K562 (cell line): ENCODE measurements around the gene UBASH3A. TPM values are rescaled to one million over a fixed set of nuclear protein-coding genes. Genes with fewer than 3 reads are reported as not detected.

ENCODE experiments used
- ATAC-seq: fragments of 200-7000 bp; cut with Tn5 transposase; 3 replicates; pipeline ENCODE4 v1.9.1; 2020; ENCODE audit warnings: moderate library complexity
- BruUV-seq: library from RNA; stranded (reverse); fragments of 400-500 nt; replicated peaks from 2 replicates; lab custom pipeline; 2021; lab: Mats Ljungman, UMichigan
- CTCF ChIA-PET: fragments of 300-600 bp; formaldehyde crosslinking; extraction: SDS; loops from one replicate; lab custom pipeline; 2021; ENCODE audit warnings: low intra/inter-chr PET ratio; lab: Yijun Ruan, JAX
- POLR2A ChIA-PET: fragments of 300-600, 350-650 bp; sonication (Branson Sonifier 250); formaldehyde crosslinking; extraction: SDS; loops from one replicate; lab custom pipeline; 2021; ENCODE audit warnings: antibody characterized with exemption, inconsistent platforms; lab: Yijun Ruan, JAX
- DNase-seq, 4 experiments: peaks; one replicate each; pipeline versions ENCODE4 v3.0.0 to v3.0.0-alpha.2; 2011 to 2018; ENCODE audit warnings: low spot score in 3 of 4, mixed read lengths in 3 of 4; ENCODE audit errors: extremely low read depth in 1 of 4
- FAIRE-seq: peaks from 2 replicates; lab custom pipeline; 2011; peaks lifted over from hg19 to GRCh38; lab: Jason Lieb, UNC
- H2AFZ ChIP-seq: 2 replicates; pipeline ENCODE4 v1.6.0; 2011; ENCODE audit warnings: low read depth, low read length, control low read depth, inconsistent platforms
- H3K27ac ChIP-seq: fragments of 200-600 bp; 3 replicates; pipeline ENCODE4 v1.8.0; 2011; ENCODE audit warnings: low read depth, mild to moderate bottlenecking, control low read depth, inconsistent platforms, low read length, moderate library complexity, mixed read lengths; ENCODE audit errors: extremely low read depth
- H3K27me3 ChIP-seq, 2 experiments: fragments of 300-600 bp in 1 of 2; 2 replicates in 1 of 2; 3 replicates in 1 of 2; pipeline versions ENCODE4 v1.6.0 to v1.8.0; 2011; ENCODE audit warnings: inconsistent platforms in 2 of 2, low read length in 2 of 2, mild to moderate bottlenecking in 1 of 2, mixed read lengths in 1 of 2, moderate library complexity in 1 of 2; ENCODE audit not compliant: control insufficient read depth in 2 of 2, insufficient read depth in 2 of 2
- H3K36me3 ChIP-seq: fragments of 300-600 bp; 3 replicates; pipeline ENCODE4 v1.8.0; 2011; ENCODE audit warnings: mild to moderate bottlenecking, low read length, inconsistent platforms; ENCODE audit not compliant: control insufficient read depth, insufficient read depth
- H3K4me1 ChIP-seq, 2 experiments: fragments of 200-600 bp in 1 of 2; replicated peaks in 1 of 2; 2 replicates in 1 of 2; 3 replicates in 1 of 2; pipeline versions ENCODE4 v1.5.1 to v1.8.0; 2011; ENCODE audit warnings: inconsistent platforms in 2 of 2, low read length in 2 of 2, mild to moderate bottlenecking in 1 of 2, mixed read lengths in 1 of 2, moderate library complexity in 1 of 2; ENCODE audit not compliant: control insufficient read depth in 2 of 2, insufficient read depth in 2 of 2
- H3K4me2 ChIP-seq: 2 replicates; pipeline ENCODE4 v1.6.1; 2011; ENCODE audit warnings: low read length, control low read depth, inconsistent platforms, mixed read lengths; ENCODE audit not compliant: insufficient read depth
- H3K4me3 ChIP-seq: fragments of 200-600 bp; sonication (generic), shearing (Covaris generic); 2 replicates; pipeline ENCODE4 v1.5.1; 2016; ENCODE audit warnings: control low read depth, inconsistent platforms
- H3K79me2 ChIP-seq: fragments of 200-600 bp; 3 replicates; pipeline ENCODE4 v1.8.0; 2011; ENCODE audit warnings: low read length, inconsistent platforms; ENCODE audit not compliant: control insufficient read depth, insufficient read depth
- H3K9ac ChIP-seq, 2 experiments: 2 replicates each; pipeline versions ENCODE4 v1.6.0 to v1.6.1; 2011; ENCODE audit warnings: low read depth in 2 of 2, low read length in 2 of 2, control low read depth in 1 of 2, inconsistent platforms in 1 of 2, mild to moderate bottlenecking in 1 of 2, mixed read lengths in 1 of 2; ENCODE audit not compliant: insufficient read depth in 1 of 2
- H3K9me1 ChIP-seq: one replicate; pipeline ENCODE4 v1.6.0; 2011; ENCODE audit warnings: inconsistent platforms, mild to moderate bottlenecking, low read length, moderate library complexity; ENCODE audit not compliant: control insufficient read depth, insufficient read depth
- H3K9me3 ChIP-seq: replicated peaks from 2 replicates; pipeline ENCODE4 v1.5.1; 2011; ENCODE audit warnings: low read depth, low read length, inconsistent platforms; ENCODE audit not compliant: control insufficient read depth, insufficient read depth
- H4K20me1 ChIP-seq: replicated peaks from 2 replicates; pipeline ENCODE4 v1.6.1; 2011; ENCODE audit warnings: low read length, inconsistent platforms, mixed read lengths; ENCODE audit not compliant: control insufficient read depth, insufficient read depth
- ETS1 ChIP-seq: conservative IDR thresholded peaks from 2 replicates; pipeline ENCODE4 v1.6.1; 2011; ENCODE audit warnings: low read depth, mild to moderate bottlenecking, low read length; ENCODE audit not compliant: control insufficient read depth
- HSF4 ChIP-seq: fragments of 250-450 bp; sonication (Bioruptor Pico); IDR thresholded peaks from 2 replicates; pipeline ENCODE4 v2.1.2; 2022; ENCODE audit warnings: mild to moderate bottlenecking, moderate library complexity, borderline replicate concordance
- NFYB ChIP-seq: IDR thresholded peaks from 2 replicates; pipeline ENCODE4 v1.6.1; 2011; ENCODE audit warnings: mild to moderate bottlenecking, moderate library complexity; ENCODE audit not compliant: insufficient read length; ENCODE audit errors: extremely low read depth
- SMAD3 ChIP-seq: fragments of 450-650 bp; formaldehyde crosslinking; conservative IDR thresholded peaks from 2 replicates; pipeline ENCODE4 v1.4.0; 2020; ENCODE audit warnings: mild to moderate bottlenecking
- TFAM ChIP-seq: fragments of 250-450 bp; sonication (Bioruptor Pico); conservative IDR thresholded peaks from 2 replicates; pipeline ENCODE4 v1.5.0; 2021; ENCODE audit warnings: mild to moderate bottlenecking, moderate library complexity
- ZBTB26 ChIP-seq: fragments of 450-650 bp; formaldehyde crosslinking; IDR thresholded peaks from 2 replicates; pipeline ENCODE4 v1.4.0; 2022; ENCODE audit warnings: missing genetic modification characterization
- ZNF407 ChIP-seq: fragments of 450-650 bp; IDR thresholded peaks from 2 replicates; pipeline ENCODE4 v1.6.1; 2016; ENCODE audit warnings: low read depth
- WGBS: fragments of 100-300 bp; shearing (Covaris generic); methylation state at CpG from one replicate; pipeline ENCODE4 v1.1.6; 2016; ENCODE audit warnings: low coverage, mixed read lengths; ENCODE audit not compliant: insufficient coverage; ENCODE audit errors: missing lambda C conversion rate; 5-methylcytosine and 5-hydroxymethylcytosine counted together
- in situ Hi-C: fragments of 300-500 bp; cut with MboI; formaldehyde crosslinking; loops from 4 replicates; pipeline ENCODE4 v1.15.0; 2018; ENCODE audit warnings: inconsistent platforms, mixed read lengths
- intact Hi-C: fragments of 100-400 bp; cut with micrococcal nuclease; formaldehyde crosslinking; loops from 2 replicates; pipeline ENCODE4 v1.14.2; 2022
- polyA plus RNA-seq, 8 experiments: library from polyadenylated mRNA; depleted of rRNA in 4 of 8; stranded (reverse) in 5 of 8; unstranded in 3 of 8; fragments of >200 nt; fragmentation: Nextera tagmentation in 2 of 8; fragmentation: Illumina TruSeq in 1 of 8; extraction: Ambion mirVana in 2 of 8; extraction: Trizol in 1 of 8; gene quantifications; 2 replicates each; pipeline versions ENCODE4 v1.2.1 to v1.2.3, GENCODE V29; 2011 to 2014; ENCODE audit warnings: inconsistent platforms in 1 of 8, missing spikeins in 1 of 8
- total RNA-seq, 7 experiments: library from RNA; depleted of rRNA in 6 of 7; stranded (reverse); fragments of >200 nt in 6 of 7; fragmentation: Illumina TruSeq in 2 of 7; extraction: Trizol in 2 of 7; gene quantifications; 2 replicates each; pipeline versions ENCODE4 v1.2.1 to v1.2.3, GENCODE V29; 2011 to 2021; ENCODE audit warnings: low replicate concordance in 1 of 7

Gene UBASH3A
- total and polyA plus RNA-seq, 9 of the 15 experiments (the other 6 are each of a cell fraction or from before 2014, with no cell fraction given): 0.23 to 1.8 (median 1.1) TPM

- TF ChIP-seq ZBTB26 (CRISPR knock-in tag) (peak; percentile 83), NFYB (no peak), ETS1 (no peak)
- TF ChIP-seq, all 486 proteins: peak for 11
Observed at GRCh38 chr21:42439284-42440186, 35.8 kb downstream of the UBASH3A start (continued).

- H3K4me3 ChIP-seq: no peak overlapping the region
- no peak overlapping the region for H3K9ac ChIP-seq
- peaks cover 3% of the 10 kb centered on the region; the same call in 1 of the 2 replicates for H4K20me1 ChIP-seq
- TF ChIP-seq ZNF407 (no peak), SMAD3 (CRISPR knock-in tag) (no peak), TFAM (no peak), HSF4 (CRISPR knock-in tag) (no peak)
- H3K4me1 ChIP-seq: peaks cover 0 to 5% of the 10 kb centered on the region in 2 experiments; a peak in 1 of 5 replicates
- intact Hi-C loops (no loop called here), in situ Hi-C loops (loop anchor here (10.0 kb wide), 1 partner anchor 125 kb away; the partner anchor contains the start of gene TFF3)
- H3K27ac ChIP-seq: no peak overlapping the region
- H3K27me3 ChIP-seq: peaks cover 2 to 14% of the 10 kb centered on the region in 2 experiments; a peak in 3 of 5 replicates
- no peak for DNase-seq
- no peak overlapping the region for H2AFZ ChIP-seq
- CTCF ChIA-PET: no interaction called here
- no peak for FAIRE-seq
- no peak for ATAC-seq
- 31% methylated on average over 12 of the region's 12 CpGs for WGBS
- no peaks in the 10 kb centered on the region for H3K36me3 ChIP-seq
- BruUV-seq: no TSS peak
- no peaks in the 10 kb centered on the region for H3K9me1 ChIP-seq
- H3K9me3 ChIP-seq: no peaks in the 10 kb centered on the region
- no peaks in the 10 kb centered on the region for H3K79me2 ChIP-seq
- H3K4me2 ChIP-seq: no peak overlapping the region
- POLR2A ChIA-PET: no interaction called here
Observed at GRCh38 chr21:42440187-42440792, 36.6 kb downstream of the UBASH3A start.
